Smooth muscle cell (in vitro differentiated cells): ENCODE results near the gene CHCHD3. TPM values are rescaled to one million over a fixed set of nuclear protein-coding genes. Genes with fewer than 3 reads are reported as not detected.
"Not testable (repeated sequence)": the region's sequence is repeated elsewhere in the genome, so short reads cannot be mapped to it uniquely, and the experiment has no call there.

Experiments used
- DNase-seq: peaks from one replicate; lab custom pipeline; 2025; ENCODE audit not compliant: unreplicated experiment; lab: John Stamatoyannopoulos, UW
- H2AFZ ChIP-seq: fragments of 200-600 bp; sonication (generic); 2 replicates; pipeline ENCODE4 v1.6.0; 2016; ENCODE audit warnings: antibody characterized with exemption, low read depth, mild to moderate bottlenecking
- H3F3A ChIP-seq: fragments of 200-600 bp; sonication (generic); 2 replicates; pipeline ENCODE4 v1.6.0; 2017; ENCODE audit warnings: antibody characterized with exemption, low read depth
- H3K27ac ChIP-seq: fragments of 200-600 bp; sonication (generic); 2 replicates; pipeline ENCODE4 v1.5.1; 2016; ENCODE audit warnings: low read depth, mild to moderate bottlenecking
- H3K27me3 ChIP-seq: fragments of 200-600 bp; sonication (generic); 2 replicates; pipeline ENCODE4 v1.6.1; 2016; ENCODE audit warnings: low read depth, mild to moderate bottlenecking
- H3K36me3 ChIP-seq: fragments of 200-600 bp; sonication (generic); 2 replicates; pipeline ENCODE4 v1.5.1; 2016; ENCODE audit warnings: low read depth
- H3K4me1 ChIP-seq: fragments of 200-600 bp; sonication (generic); 2 replicates; pipeline ENCODE4 v1.5.1; 2016; ENCODE audit warnings: low read depth
- H3K4me2 ChIP-seq: fragments of 200-600 bp; sonication (generic); 2 replicates; pipeline ENCODE4 v1.6.0; 2016; ENCODE audit warnings: mild to moderate bottlenecking
- H3K4me3 ChIP-seq: fragments of 200-600 bp; sonication (generic); 2 replicates; pipeline ENCODE4 v1.5.1; 2016; ENCODE audit warnings: mild to moderate bottlenecking
- H3K79me2 ChIP-seq: fragments of 200-600 bp; sonication (generic); 2 replicates; pipeline ENCODE4 v1.6.0; 2016; ENCODE audit warnings: low read depth, mild to moderate bottlenecking
- H3K9ac ChIP-seq: fragments of 200-600 bp; sonication (generic); 2 replicates; pipeline ENCODE4 v1.6.0; 2016; ENCODE audit warnings: low read depth
- H3K9me3 ChIP-seq: fragments of 200-600 bp; sonication (generic); replicated peaks from 2 replicates; pipeline ENCODE4 v1.5.1; 2016; ENCODE audit warnings: low read depth
- H4K20me1 ChIP-seq: fragments of 200-600 bp; sonication (generic); 2 replicates; pipeline ENCODE4 v1.6.0; 2016; ENCODE audit warnings: low read depth
- CTCF ChIP-seq: fragments of 200-600 bp; sonication (generic); IDR thresholded peaks from 2 replicates; pipeline ENCODE4 v1.5.1; 2017; ENCODE audit warnings: borderline replicate concordance, mild to moderate bottlenecking, antibody characterized with exemption; ENCODE audit not compliant: insufficient read depth, poor library complexity, severe bottlenecking
- WGBS: methylation state at CpG from one replicate; pipeline ENCODE4 v1.1.7; 2016; ENCODE audit warnings: low lambda C conversion rate; 5-methylcytosine and 5-hydroxymethylcytosine counted together
- polyA plus RNA-seq: library from polyadenylated mRNA; unstranded; fragments of >200 nt; fragmentation: Nextera tagmentation; extraction: Ambion mirVana; gene quantifications from 2 replicates; pipeline ENCODE4 v1.2.1, GENCODE V29; 2016
- total RNA-seq: library from RNA; depleted of rRNA; stranded (reverse); fragments of >200 nt; gene quantifications from 2 replicates; pipeline ENCODE4 v1.2.3, GENCODE V29; 2014

Gene CHCHD3
- total and polyA plus RNA-seq, 2 experiments from 2014 or later, result 49.8 to 59.2 TPM

- TF ChIP-seq CTCF, result no peak
- H4K20me1 ChIP-seq, result peaks cover under 1% of the 10 kb centered on the region
- no peaks in the 10 kb centered on the region for H3K27me3 ChIP-seq
- peak overlapping the region; percentile 88 for H3K27ac ChIP-seq
- DNase-seq, result no peak
- H2AFZ ChIP-seq, result no peak overlapping the region
- 69% methylated on average over 7 of the region's 7 CpGs for WGBS
- H3F3A ChIP-seq, result peaks cover 15% of the 10 kb centered on the region
- peak overlapping the region; percentile 72 for H3K4me2 ChIP-seq
- H3K79me2 ChIP-seq, result peaks cover 6% of the 10 kb centered on the region
- H3K4me1 ChIP-seq, result peaks cover 34% of the 10 kb centered on the region
- H3K9ac ChIP-seq, result peak overlapping the region; percentile 30
- H3K9me3 ChIP-seq, result no peaks in the 10 kb centered on the region
- no peaks in the 10 kb centered on the region for H3K36me3 ChIP-seq
- H3K4me3 ChIP-seq, result no peak overlapping the region
Measured at GRCh38 chr7:132932296-132933071, 149.4 kb downstream of the CHCHD3 start.

- DNase-seq, result no peak
Measured at GRCh38 chr7:132930881-132931280, 151.0 kb downstream of the CHCHD3 start.

GRCh38 chr7:132929944-132930343 lies 151.9 kb downstream of the CHCHD3 start:
- H3K36me3 ChIP-seq, H2AFZ ChIP-seq, H3K4me2 ChIP-seq, H3K4me3 ChIP-seq, H4K20me1 ChIP-seq, H3K9me3 ChIP-seq, H3K9ac ChIP-seq, H3K79me2 ChIP-seq, H3K27me3 ChIP-seq, DNase-seq: not testable (repeated sequence)
- Histone ChIP-seq H3F3A (peaks cover 15% of the 10 kb centered on the region), H3K4me1 (peaks cover 25% of the 10 kb centered on the region), H3K27ac (peak overlapping the region; percentile 10)
- 52% methylated on average over 5 of the region's 5 CpGs for WGBS

More at GRCh38 chr7:132930881-132931280, 151.0 kb downstream of the CHCHD3 start:
- no peak overlapping the region for H3K9ac ChIP-seq
- H3K4me2 ChIP-seq, result no peak overlapping the region
- TF ChIP-seq CTCF, result peak; percentile 22
- WGBS, result 58% methylated on average over 4 of the region's 4 CpGs
- H3K4me1 ChIP-seq, result peaks cover 25% of the 10 kb centered on the region
- H3K4me3 ChIP-seq, result no peak overlapping the region
- no peaks in the 10 kb centered on the region for H3K79me2 ChIP-seq
- no peaks in the 10 kb centered on the region for H4K20me1 ChIP-seq
- H3K27ac ChIP-seq, result no peak overlapping the region
- H3F3A ChIP-seq, result peaks cover 15% of the 10 kb centered on the region
- H3K27me3 ChIP-seq, result no peaks in the 10 kb centered on the region
- no peaks in the 10 kb centered on the region for H3K36me3 ChIP-seq
- no peaks in the 10 kb centered on the region for H3K9me3 ChIP-seq
- no peak overlapping the region for H2AFZ ChIP-seq

- TF ChIP-seq CTCF, result no peak
- Histone ChIP-seq H2AFZ (no peak overlapping the region), H3K9ac (no peak overlapping the region), H3K27me3 (no peaks in the 10 kb centered on the region), H3K36me3 (no peaks in the 10 kb centered on the region), H3K4me2 (no peak overlapping the region), H3K4me1 (no peaks in the 10 kb centered on the region), H3F3A (no peaks in the 10 kb centered on the region), H3K9me3 (no peaks in the 10 kb centered on the region), H3K4me3 (no peak overlapping the region), H3K27ac (no peak overlapping the region), H4K20me1 (no peaks in the 10 kb centered on the region), H3K79me2 (no peaks in the 10 kb centered on the region)
- DNase-seq, result no peak
- 86% methylated on average over 4 of the region's 4 CpGs for WGBS
Measured at GRCh38 chr7:132919771-132920170, 162.1 kb downstream of the CHCHD3 start.
